ENCODE data around the gene LRP11. TPM values are rescaled to one million over a fixed set of nuclear protein-coding genes. Genes with fewer than 3 reads are reported as not detected.

Gene LRP11
- polyA plus RNA-seq, 1 donor from 2014 or later = 57.0 TPM

DNA sequence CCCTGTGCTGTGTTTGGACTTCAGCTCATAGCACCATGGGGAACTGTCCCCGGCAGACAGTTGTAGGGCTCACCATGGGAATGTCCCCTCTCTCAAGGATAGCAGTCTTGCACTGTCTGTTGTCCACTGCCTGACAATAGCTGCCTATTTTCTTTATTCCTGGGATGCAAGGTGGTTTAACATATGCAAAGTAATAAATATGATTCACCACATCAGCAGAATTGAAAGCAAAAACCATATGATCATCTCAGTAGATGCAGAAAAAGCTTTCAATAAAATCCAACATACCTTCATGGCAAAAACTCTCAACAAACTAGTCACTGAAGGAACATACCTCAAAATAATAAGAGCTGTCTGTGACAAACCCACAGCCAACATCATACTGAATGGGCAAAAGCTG lies 13.5 kb upstream of the LRP11 start:
- H3K27ac ChIP-seq (ENCODE audit: low read length) = no peak overlapping the region
- no peaks in the 10 kb centered on the region for H3K79me2 ChIP-seq (replicated peaks; ENCODE audit: insufficient read depth, low read length)
- no peaks in the 10 kb centered on the region for H3F3A ChIP-seq (ENCODE audit: insufficient read depth, low read length, poor library complexity, severe bottlenecking)
- no peak overlapping the region for H3K4me3 ChIP-seq (ENCODE audit: low read length)
- no peak overlapping the region for H3K4me2 ChIP-seq (ENCODE audit: low read length)
- H2AFZ ChIP-seq (ENCODE audit: low read depth, low read length) = no peak overlapping the region
- TF ChIP-seq POLR2AphosphoS5 (IDR thresholded peaks at IDR 0.05) = no peak
- no peak for TF ChIP-seq SMC3 (conservative IDR thresholded peaks at IDR 0.05; ENCODE audit: poor library complexity)
- TF ChIP-seq EP300 (conservative IDR thresholded peaks at IDR 0.05; ENCODE audit: poor library complexity, severe bottlenecking) = no peak
- TF ChIP-seq TAF1 (IDR thresholded peaks at IDR 0.05; ENCODE audit: low read depth) = no peak
- no peak for TF ChIP-seq MXI1 (conservative IDR thresholded peaks at IDR 0.05; ENCODE audit: poor library complexity, severe bottlenecking)
- TF ChIP-seq, protein P1, sequence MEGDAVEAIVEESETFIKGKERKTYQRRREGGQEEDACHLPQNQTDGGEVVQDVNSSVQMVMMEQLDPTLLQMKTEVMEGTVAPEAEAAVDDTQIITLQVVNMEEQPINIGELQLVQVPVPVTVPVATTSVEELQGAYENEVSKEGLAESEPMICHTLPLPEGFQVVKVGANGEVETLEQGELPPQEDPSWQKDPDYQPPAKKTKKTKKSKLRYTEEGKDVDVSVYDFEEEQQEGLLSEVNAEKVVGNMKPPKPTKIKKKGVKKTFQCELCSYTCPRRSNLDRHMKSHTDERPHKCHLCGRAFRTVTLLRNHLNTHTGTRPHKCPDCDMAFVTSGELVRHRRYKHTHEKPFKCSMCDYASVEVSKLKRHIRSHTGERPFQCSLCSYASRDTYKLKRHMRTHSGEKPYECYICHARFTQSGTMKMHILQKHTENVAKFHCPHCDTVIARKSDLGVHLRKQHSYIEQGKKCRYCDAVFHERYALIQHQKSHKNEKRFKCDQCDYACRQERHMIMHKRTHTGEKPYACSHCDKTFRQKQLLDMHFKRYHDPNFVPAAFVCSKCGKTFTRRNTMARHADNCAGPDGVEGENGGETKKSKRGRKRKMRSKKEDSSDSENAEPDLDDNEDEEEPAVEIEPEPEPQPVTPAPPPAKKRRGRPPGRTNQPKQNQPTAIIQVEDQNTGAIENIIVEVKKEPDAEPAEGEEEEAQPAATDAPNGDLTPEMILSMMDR (IDR thresholded peaks at IDR 0.05; ENCODE audit: poor library complexity, severe bottlenecking) = no peak
- TF ChIP-seq RAD21 (conservative IDR thresholded peaks at IDR 0.05) = no peak
- no peak for TF ChIP-seq EZH2 (IDR thresholded peaks at IDR 0.05; ENCODE audit: borderline replicate concordance, insufficient read depth, low read length, poor library complexity, severe bottlenecking)
- TF ChIP-seq, protein P2, sequence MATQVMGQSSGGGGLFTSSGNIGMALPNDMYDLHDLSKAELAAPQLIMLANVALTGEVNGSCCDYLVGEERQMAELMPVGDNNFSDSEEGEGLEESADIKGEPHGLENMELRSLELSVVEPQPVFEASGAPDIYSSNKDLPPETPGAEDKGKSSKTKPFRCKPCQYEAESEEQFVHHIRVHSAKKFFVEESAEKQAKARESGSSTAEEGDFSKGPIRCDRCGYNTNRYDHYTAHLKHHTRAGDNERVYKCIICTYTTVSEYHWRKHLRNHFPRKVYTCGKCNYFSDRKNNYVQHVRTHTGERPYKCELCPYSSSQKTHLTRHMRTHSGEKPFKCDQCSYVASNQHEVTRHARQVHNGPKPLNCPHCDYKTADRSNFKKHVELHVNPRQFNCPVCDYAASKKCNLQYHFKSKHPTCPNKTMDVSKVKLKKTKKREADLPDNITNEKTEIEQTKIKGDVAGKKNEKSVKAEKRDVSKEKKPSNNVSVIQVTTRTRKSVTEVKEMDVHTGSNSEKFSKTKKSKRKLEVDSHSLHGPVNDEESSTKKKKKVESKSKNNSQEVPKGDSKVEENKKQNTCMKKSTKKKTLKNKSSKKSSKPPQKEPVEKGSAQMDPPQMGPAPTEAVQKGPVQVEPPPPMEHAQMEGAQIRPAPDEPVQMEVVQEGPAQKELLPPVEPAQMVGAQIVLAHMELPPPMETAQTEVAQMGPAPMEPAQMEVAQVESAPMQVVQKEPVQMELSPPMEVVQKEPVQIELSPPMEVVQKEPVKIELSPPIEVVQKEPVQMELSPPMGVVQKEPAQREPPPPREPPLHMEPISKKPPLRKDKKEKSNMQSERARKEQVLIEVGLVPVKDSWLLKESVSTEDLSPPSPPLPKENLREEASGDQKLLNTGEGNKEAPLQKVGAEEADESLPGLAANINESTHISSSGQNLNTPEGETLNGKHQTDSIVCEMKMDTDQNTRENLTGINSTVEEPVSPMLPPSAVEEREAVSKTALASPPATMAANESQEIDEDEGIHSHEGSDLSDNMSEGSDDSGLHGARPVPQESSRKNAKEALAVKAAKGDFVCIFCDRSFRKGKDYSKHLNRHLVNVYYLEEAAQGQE (IDR thresholded peaks at IDR 0.05; ENCODE audit: borderline replicate concordance) = no peak
- H3K27me3 ChIP-seq (ENCODE audit: insufficient read depth, low read depth, low read length) = no peaks in the 10 kb centered on the region
- H3K9ac ChIP-seq (ENCODE audit: low read length) = no peak overlapping the region
- H3K9me3 ChIP-seq (ENCODE audit: low read length) = no peaks in the 10 kb centered on the region
- H3K36me3 ChIP-seq (ENCODE audit: insufficient read depth, low read length) = no peaks in the 10 kb centered on the region
- H4K20me1 ChIP-seq (ENCODE audit: insufficient read depth) = no peaks in the 10 kb centered on the region
- no peaks in the 10 kb centered on the region for H3K9me2 ChIP-seq (ENCODE audit: insufficient read depth, low read length)

DNA sequence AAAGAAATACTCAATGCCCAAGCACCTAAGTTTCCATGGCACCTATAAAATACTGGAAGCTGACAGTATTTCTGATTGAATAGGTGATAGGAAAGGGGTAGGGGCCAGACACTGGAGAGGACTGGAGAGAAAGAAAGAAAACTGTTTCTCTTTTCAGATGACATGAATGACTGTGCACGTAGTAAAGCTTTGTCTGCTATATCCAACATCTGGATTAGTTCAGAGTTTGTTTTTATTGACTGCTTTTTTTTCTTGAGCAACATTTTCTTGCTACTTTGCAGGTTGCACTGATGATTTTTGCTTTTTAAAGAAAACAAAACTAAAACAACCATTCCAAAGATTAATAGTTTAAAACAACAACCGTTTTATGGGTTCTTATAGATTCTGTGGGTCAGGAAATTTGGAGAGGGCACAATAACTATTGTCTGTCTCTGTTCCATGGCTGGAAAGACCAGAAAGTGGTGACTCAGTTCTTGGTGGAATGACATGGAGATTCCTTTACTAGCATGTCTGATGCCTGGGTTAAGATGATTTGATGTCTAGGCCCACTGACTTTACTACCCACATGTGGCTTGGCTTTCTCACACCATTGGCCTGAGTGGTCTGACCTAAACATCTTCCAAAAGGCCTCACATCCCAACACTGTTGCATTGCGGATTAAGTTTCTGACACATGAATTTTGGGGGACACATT lies 12.2 kb upstream of the LRP11 start:
- Histone ChIP-seq H3K36me3 (ENCODE audit: insufficient read depth, low read length) (no peaks in the 10 kb centered on the region), H3K9me3 (ENCODE audit: low read length) (no peaks in the 10 kb centered on the region), H3K4me2 (ENCODE audit: low read length) (no peak overlapping the region), H3K4me3 (ENCODE audit: low read length) (no peak overlapping the region), H4K20me1 (ENCODE audit: insufficient read depth) (no peaks in the 10 kb centered on the region), H3K79me2 (replicated peaks; ENCODE audit: insufficient read depth, low read length) (no peaks in the 10 kb centered on the region), H3K9ac (ENCODE audit: low read length) (no peak overlapping the region), H2AFZ (ENCODE audit: low read depth, low read length) (no peak overlapping the region), H3F3A (ENCODE audit: insufficient read depth, low read length, poor library complexity, severe bottlenecking) (no peaks in the 10 kb centered on the region), H3K27me3 (ENCODE audit: insufficient read depth, low read depth, low read length) (no peaks in the 10 kb centered on the region), H3K9me2 (ENCODE audit: insufficient read depth, low read length) (no peaks in the 10 kb centered on the region), H3K27ac (ENCODE audit: low read length) (no peak overlapping the region)
- TF ChIP-seq RAD21 (conservative IDR thresholded peaks at IDR 0.05) = no peak
- TF ChIP-seq EP300 (conservative IDR thresholded peaks at IDR 0.05; ENCODE audit: poor library complexity, severe bottlenecking) = no peak
- TF ChIP-seq MXI1 (conservative IDR thresholded peaks at IDR 0.05; ENCODE audit: poor library complexity, severe bottlenecking) = no peak
- TF ChIP-seq SMC3 (conservative IDR thresholded peaks at IDR 0.05; ENCODE audit: poor library complexity) = no peak
- no peak for TF ChIP-seq POLR2AphosphoS5 (IDR thresholded peaks at IDR 0.05)
- TF ChIP-seq, protein P2 (IDR thresholded peaks at IDR 0.05; ENCODE audit: borderline replicate concordance) = no peak
- TF ChIP-seq TAF1 (IDR thresholded peaks at IDR 0.05; ENCODE audit: low read depth) = no peak
- no peak for TF ChIP-seq EZH2 (IDR thresholded peaks at IDR 0.05; ENCODE audit: borderline replicate concordance, insufficient read depth, low read length, poor library complexity, severe bottlenecking)
- TF ChIP-seq, protein P1 (IDR thresholded peaks at IDR 0.05; ENCODE audit: poor library complexity, severe bottlenecking) = no peak

Measured in neural cell (in vitro differentiated cells).